ENCODE results near the gene GALK2. TPM values are rescaled to one million over a fixed set of nuclear protein-coding genes. Genes with fewer than 3 reads are reported as not detected.

The GALK2 gene
- total and polyA plus RNA-seq, 8 donors, result 23.1 to 43.1 (median 25.1) TPM

DNA sequence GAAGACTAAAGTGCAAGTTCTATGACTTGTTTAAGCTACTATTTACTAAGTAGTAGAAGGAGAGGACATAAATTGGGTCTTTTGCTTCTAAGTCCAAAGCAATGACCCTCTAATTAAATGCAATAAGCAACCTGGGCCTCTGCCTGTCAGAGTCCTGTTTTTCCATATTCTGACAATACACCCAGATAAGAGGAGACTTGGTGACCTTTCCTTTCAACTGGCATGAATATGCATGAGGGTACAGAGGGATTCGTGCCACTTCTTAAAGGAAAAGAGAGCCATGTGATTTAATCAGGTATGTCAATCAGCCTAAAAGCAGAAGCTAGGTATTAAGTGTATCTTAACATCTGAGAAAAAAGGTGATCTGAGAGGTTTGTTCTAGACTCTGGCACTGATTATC lies 202.3 kb downstream of the GALK2 start:
- Histone ChIP-seq H3K4me1 (no peaks in the 10 kb centered on the region), H3K36me3 (no peaks in the 10 kb centered on the region), H3K27ac (no peak overlapping the region), H3K27me3 (no peaks in the 10 kb centered on the region), H3K4me3 (no peak overlapping the region), H3K9me3 (peaks cover 0 to 6% of the 10 kb centered on the region in 2 donors)
- intact Hi-C loops (cut with DNase I), result no loop called here
- ATAC-seq (no peak), DNase-seq (no peak)
- TF ChIP-seq, protein P1, sequence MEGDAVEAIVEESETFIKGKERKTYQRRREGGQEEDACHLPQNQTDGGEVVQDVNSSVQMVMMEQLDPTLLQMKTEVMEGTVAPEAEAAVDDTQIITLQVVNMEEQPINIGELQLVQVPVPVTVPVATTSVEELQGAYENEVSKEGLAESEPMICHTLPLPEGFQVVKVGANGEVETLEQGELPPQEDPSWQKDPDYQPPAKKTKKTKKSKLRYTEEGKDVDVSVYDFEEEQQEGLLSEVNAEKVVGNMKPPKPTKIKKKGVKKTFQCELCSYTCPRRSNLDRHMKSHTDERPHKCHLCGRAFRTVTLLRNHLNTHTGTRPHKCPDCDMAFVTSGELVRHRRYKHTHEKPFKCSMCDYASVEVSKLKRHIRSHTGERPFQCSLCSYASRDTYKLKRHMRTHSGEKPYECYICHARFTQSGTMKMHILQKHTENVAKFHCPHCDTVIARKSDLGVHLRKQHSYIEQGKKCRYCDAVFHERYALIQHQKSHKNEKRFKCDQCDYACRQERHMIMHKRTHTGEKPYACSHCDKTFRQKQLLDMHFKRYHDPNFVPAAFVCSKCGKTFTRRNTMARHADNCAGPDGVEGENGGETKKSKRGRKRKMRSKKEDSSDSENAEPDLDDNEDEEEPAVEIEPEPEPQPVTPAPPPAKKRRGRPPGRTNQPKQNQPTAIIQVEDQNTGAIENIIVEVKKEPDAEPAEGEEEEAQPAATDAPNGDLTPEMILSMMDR (IDR thresholded peaks at IDR 0.05), result no peak

DNA sequence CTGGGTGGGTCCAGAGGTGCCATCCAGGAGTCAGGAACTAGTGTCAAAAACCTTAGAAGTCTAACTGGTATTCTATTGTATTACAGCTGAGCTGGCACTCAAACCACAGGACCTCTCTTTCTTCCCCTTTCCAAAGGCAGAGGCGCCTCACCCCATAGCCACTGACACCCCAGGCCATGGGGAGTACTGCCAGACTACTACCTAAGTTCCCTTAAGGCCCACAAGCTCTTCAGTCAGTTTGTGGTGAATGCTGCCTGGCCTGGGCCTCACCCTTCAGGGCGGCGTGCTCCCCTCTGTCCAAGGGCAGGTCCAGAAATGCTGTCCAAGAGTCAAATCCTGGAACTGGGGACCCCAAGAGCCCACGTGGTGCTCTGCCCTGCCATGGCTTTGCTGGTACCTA lies 209.9 kb downstream of the GALK2 start:
- TF ChIP-seq, protein P1 (IDR thresholded peaks at IDR 0.05), result no peak
- H3K9me3 ChIP-seq, result no peaks in the 10 kb centered on the region
- ATAC-seq (no peak), DNase-seq (peak in 1 of 4 donors; percentile 8)
- H3K4me3 ChIP-seq, result no peak overlapping the region
- intact Hi-C loops (cut with DNase I), result no loop called here
- H3K4me1 ChIP-seq, result no peaks in the 10 kb centered on the region
- no peak overlapping the region for H3K27ac ChIP-seq
- H3K27me3 ChIP-seq, result no peaks in the 10 kb centered on the region
- H3K36me3 ChIP-seq, result no peaks in the 10 kb centered on the region

DNA sequence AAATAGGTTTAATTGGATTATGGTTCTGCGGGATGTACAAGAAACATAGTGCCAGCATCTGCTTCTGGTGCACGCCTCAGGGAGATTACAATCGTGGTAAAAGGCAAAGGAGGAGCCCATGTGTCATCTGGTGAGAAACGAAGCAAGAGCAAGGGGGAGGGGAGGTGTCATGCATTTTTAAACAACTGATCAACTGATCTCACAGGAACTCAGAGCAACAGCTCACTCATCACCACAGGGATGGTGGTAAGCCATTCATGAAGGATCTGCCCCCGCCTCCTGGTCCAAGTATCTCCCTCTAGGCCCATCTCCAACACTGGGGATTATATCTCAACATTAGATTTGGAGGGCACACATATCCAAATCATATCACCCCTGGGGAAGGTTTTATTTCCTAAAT lies 210.9 kb downstream of the GALK2 start:
- Histone ChIP-seq H3K36me3 (no peaks in the 10 kb centered on the region), H3K27ac (no peak overlapping the region), H3K4me3 (no peak overlapping the region), H3K4me1 (no peaks in the 10 kb centered on the region), H3K27me3 (no peaks in the 10 kb centered on the region), H3K9me3 (no peaks in the 10 kb centered on the region)
- TF ChIP-seq, protein P1 (IDR thresholded peaks at IDR 0.05), result no peak
- DNase-seq, result no peak
- ATAC-seq, result no peak
- intact Hi-C loops (cut with DNase I), result no loop called here

Small RNAs within 50 kb of the gene (microRNA-seq; reads per million reads assigned to microRNA genes)
- gene MIR4716, result 0 reads per million in 2 donors

Other genes starting within 250 kb of the GALK2 start
- under 1 TPM; 0.44 to 0.47 TPM for gene SHC4, start 206.3 kb upstream of the GALK2 start, total RNA-seq
- 1 to 10 TPM in 4 of 6 donors, under 1 TPM in 2; 0.74 to 1.4 (median 1.0) TPM for gene SHC4, start 206.3 kb upstream of the GALK2 start, polyA plus RNA-seq (ENCODE audit: insufficient read length in 6 of 6)
- gene SECISBP2L, start 123.8 kb upstream of the GALK2 start, total RNA-seq, result 100 to 1,000 TPM in 1 of 2 donors, 10 to 100 TPM in 1; 79.8 to 106 TPM
- 10 to 100 TPM; 69.6 to 91.3 (median 72.9) TPM for gene SECISBP2L, start 123.8 kb upstream of the GALK2 start, polyA plus RNA-seq (ENCODE audit: insufficient read length in 6 of 6)
- 10 to 100 TPM; 59.9 to 62.6 TPM for gene COPS2, start 14.6 kb upstream of the GALK2 start, total RNA-seq
- 100 to 1,000 TPM in 2 of 6 donors, 10 to 100 TPM in 4; 87.3 to 124 (median 98.9) TPM for gene COPS2, start 14.6 kb upstream of the GALK2 start, polyA plus RNA-seq (ENCODE audit: insufficient read length in 6 of 6)

Data from left lung (tissue), 10 donors.